ENCODE results near the gene PLEKHG1. TPM values are rescaled to one million over a fixed set of nuclear protein-coding genes. Genes with fewer than 3 reads are reported as not detected.
A peak's percentile ranks its signal among the peaks of the same experiment; 100 is the strongest.

The PLEKHG1 gene
- total and polyA plus RNA-seq, 4 donors: 7.7 to 42.0 (median 24.4) TPM

DNA sequence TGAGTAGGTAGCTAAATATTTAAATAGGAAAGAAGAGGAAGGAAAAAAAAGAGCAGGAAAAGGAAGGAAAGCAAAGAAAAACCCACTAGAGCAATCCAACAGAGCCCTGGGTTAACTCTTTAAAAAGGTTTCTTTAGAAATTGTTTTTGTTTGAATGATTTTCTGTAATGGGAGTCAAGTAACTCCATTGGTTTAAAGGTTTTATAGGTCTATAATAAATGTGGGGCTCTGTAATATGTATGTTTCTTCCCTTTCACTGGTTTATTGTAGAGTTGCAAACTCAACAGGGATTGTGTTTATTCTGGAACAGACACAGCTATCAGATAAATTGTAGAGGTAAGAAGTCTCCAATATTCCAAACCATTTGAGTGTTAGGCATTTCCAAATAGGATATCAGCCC is 10.9 kb downstream of the PLEKHG1 start:
- no peak overlapping the region for H3K4me3 ChIP-seq
- TF ChIP-seq CTCF (IDR thresholded peaks at IDR 0.05; ENCODE audit: control extremely low read depth, extremely low read depth): no peak
- peaks cover 0 to 2% (median 0%) of the 10 kb centered on the region in 4 donors for H3K36me3 ChIP-seq (ENCODE audit: control insufficient read depth in 4 of 4, insufficient read depth in 4 of 4, low read length in 4 of 4)
- no peak for ATAC-seq (ENCODE audit: insufficient read depth, low FRiP score)
- no peak for DNase-seq
- no peaks in the 10 kb centered on the region for H3K27me3 ChIP-seq (ENCODE audit: control insufficient read depth in 3 of 3, insufficient read depth in 3 of 3, low read length in 2 of 3)
- H3K27ac ChIP-seq (ENCODE audit: low read depth in 1 of 2, low read length in 1 of 2): no peak overlapping the region
- peaks cover 8 to 26% (median 16%) of the 10 kb centered on the region in 5 donors for H3K4me1 ChIP-seq (ENCODE audit: control insufficient read depth in 5 of 5, insufficient read depth in 5 of 5, low read length in 5 of 5)
- H3K9me3 ChIP-seq (ENCODE audit: control insufficient read depth in 4 of 4, insufficient read depth in 3 of 4, low read length in 3 of 4): no peaks in the 10 kb centered on the region
- no peak overlapping the region for H3K9ac ChIP-seq (ENCODE audit: insufficient read depth in 1 of 2, low read length in 2 of 2)

DNA sequence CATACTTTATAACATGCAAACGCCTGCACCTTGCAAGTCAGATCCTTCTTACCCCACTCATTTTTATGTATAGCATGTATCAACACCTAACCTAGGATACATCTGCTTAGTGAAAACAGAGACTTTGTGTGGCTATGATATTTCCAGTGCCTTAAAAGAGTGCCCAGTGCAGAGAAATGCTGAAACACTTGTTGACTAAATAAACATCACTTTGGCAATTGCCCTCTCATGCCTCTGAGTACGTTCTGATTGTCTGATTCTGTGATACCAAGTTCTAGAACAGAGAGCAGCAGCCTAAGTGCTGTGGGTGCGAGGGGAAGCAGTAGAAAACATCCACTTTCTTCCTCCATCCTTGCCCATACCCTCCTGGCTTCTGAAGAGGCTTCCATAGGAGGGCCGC is 13.6 kb downstream of the PLEKHG1 start:
- peaks cover 0 to 2% (median 0%) of the 10 kb centered on the region in 4 donors for H3K36me3 ChIP-seq (ENCODE audit: control insufficient read depth in 4 of 4, insufficient read depth in 4 of 4, low read length in 4 of 4)
- TF ChIP-seq CTCF (IDR thresholded peaks at IDR 0.05; ENCODE audit: control extremely low read depth, extremely low read depth): no peak
- peaks cover 0 to 8% (median 0%) of the 10 kb centered on the region in 5 donors for H3K4me1 ChIP-seq (ENCODE audit: control insufficient read depth in 5 of 5, insufficient read depth in 5 of 5, low read length in 5 of 5)
- no peak overlapping the region for H3K9ac ChIP-seq (ENCODE audit: insufficient read depth in 1 of 2, low read length in 2 of 2)
- H3K27ac ChIP-seq (ENCODE audit: low read depth in 1 of 2, low read length in 1 of 2): peak overlapping the region in 1 of 2 donors; percentile 50
- no peaks in the 10 kb centered on the region for H3K9me3 ChIP-seq (ENCODE audit: control insufficient read depth in 4 of 4, insufficient read depth in 3 of 4, low read length in 3 of 4)
- no peaks in the 10 kb centered on the region for H3K27me3 ChIP-seq (ENCODE audit: control insufficient read depth in 3 of 3, insufficient read depth in 3 of 3, low read length in 2 of 3)
- ATAC-seq (ENCODE audit: insufficient read depth, low FRiP score): peak; percentile 15
- H3K4me3 ChIP-seq: no peak overlapping the region
- DNase-seq: no peak
- WGBS, 2 donors: 79 to 85% methylated on average over 4 of the region's 4 CpGs

GRCh38 chr6:150615967-150616366 is 16.3 kb downstream of the PLEKHG1 start:
- no peaks in the 10 kb centered on the region for H3K27me3 ChIP-seq (ENCODE audit: control insufficient read depth in 3 of 3, insufficient read depth in 3 of 3, low read length in 2 of 3)
- H3K36me3 ChIP-seq (ENCODE audit: control insufficient read depth in 4 of 4, insufficient read depth in 4 of 4, low read length in 4 of 4): no peaks in the 10 kb centered on the region
- DNase-seq (no peak), ATAC-seq (ENCODE audit: insufficient read depth, low FRiP score) (no peak)
- no peak overlapping the region for H3K9ac ChIP-seq (ENCODE audit: insufficient read depth in 1 of 2, low read length in 2 of 2)
- no peak overlapping the region for H3K27ac ChIP-seq (ENCODE audit: low read depth in 1 of 2, low read length in 1 of 2)
- TF ChIP-seq CTCF (IDR thresholded peaks at IDR 0.05; ENCODE audit: control extremely low read depth, extremely low read depth): no peak
- no peaks in the 10 kb centered on the region for H3K9me3 ChIP-seq (ENCODE audit: control insufficient read depth in 4 of 4, insufficient read depth in 3 of 4, low read length in 3 of 4)
- H3K4me3 ChIP-seq: no peak overlapping the region
- H3K4me1 ChIP-seq (ENCODE audit: control insufficient read depth in 5 of 5, insufficient read depth in 5 of 5, low read length in 5 of 5): peaks cover 4 to 19% (median 9%) of the 10 kb centered on the region in 5 donors

DNA sequence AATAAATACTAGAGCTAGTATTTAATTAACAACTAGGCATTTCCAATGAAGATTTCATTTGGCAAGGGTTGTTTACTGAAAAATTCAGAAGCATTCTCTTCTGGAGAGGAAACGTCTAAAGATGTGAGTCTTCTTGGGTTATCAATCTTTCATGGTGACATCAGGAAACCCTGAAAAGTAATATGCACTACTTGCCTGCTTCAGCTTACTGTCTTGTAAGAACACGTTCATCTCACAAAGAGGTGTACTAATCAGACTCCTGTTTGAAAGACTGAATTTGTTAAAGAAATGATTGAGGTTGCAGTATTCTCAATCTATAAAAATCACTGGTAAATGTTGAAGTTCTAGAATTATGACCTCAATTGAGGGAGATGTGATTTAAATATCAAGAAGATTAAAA is 16.9 kb downstream of the PLEKHG1 start:
- peaks cover 4 to 20% (median 9%) of the 10 kb centered on the region in 5 donors for H3K4me1 ChIP-seq (ENCODE audit: control insufficient read depth in 5 of 5, insufficient read depth in 5 of 5, low read length in 5 of 5)
- ATAC-seq (ENCODE audit: insufficient read depth, low FRiP score): no peak
- WGBS, 2 donors: 38 to 47% methylated on average over 2 of the region's 2 CpGs
- no peak for DNase-seq
- no peak for TF ChIP-seq CTCF (IDR thresholded peaks at IDR 0.05; ENCODE audit: control extremely low read depth, extremely low read depth)
- H3K9ac ChIP-seq (ENCODE audit: insufficient read depth in 1 of 2, low read length in 2 of 2): no peak overlapping the region
- no peak overlapping the region for H3K4me3 ChIP-seq
- no peaks in the 10 kb centered on the region for H3K36me3 ChIP-seq (ENCODE audit: control insufficient read depth in 4 of 4, insufficient read depth in 4 of 4, low read length in 4 of 4)
- no peaks in the 10 kb centered on the region for H3K9me3 ChIP-seq (ENCODE audit: control insufficient read depth in 4 of 4, insufficient read depth in 3 of 4, low read length in 3 of 4)
- no peaks in the 10 kb centered on the region for H3K27me3 ChIP-seq (ENCODE audit: control insufficient read depth in 3 of 3, insufficient read depth in 3 of 3, low read length in 2 of 3)
- H3K27ac ChIP-seq (ENCODE audit: low read depth in 1 of 2, low read length in 1 of 2): no peak overlapping the region
